Keratinocyte (primary cell): ENCODE results near the gene AIFM3. TPM values are rescaled to one million over a fixed set of nuclear protein-coding genes. Genes with fewer than 3 reads are reported as not detected.
"Not testable (repeated sequence)": the region's sequence is repeated elsewhere in the genome, so short reads cannot be mapped to it uniquely, and the experiment has no call there.

Experiments used
- DNase-seq: peaks from one replicate; pipeline ENCODE4 v3.0.0-alpha.2; 2011; ENCODE audit warnings: low read depth, missing footprints, low spot score
- FAIRE-seq: peaks from 2 replicates; lab custom pipeline; 2011; peaks lifted over from hg19 to GRCh38; lab: Jason Lieb, UNC
- H2AFZ ChIP-seq: 2 replicates; pipeline ENCODE4 v1.6.0; 2012; ENCODE audit warnings: low read length, control low read depth, inconsistent platforms; ENCODE audit not compliant: control insufficient read depth
- H3K27ac ChIP-seq: 2 replicates; pipeline ENCODE4 v1.5.1; 2011; ENCODE audit warnings: low read length; ENCODE audit not compliant: control insufficient read depth, insufficient read depth
- H3K27me3 ChIP-seq: 3 replicates; pipeline ENCODE4 v1.6.0; 2011; ENCODE audit warnings: low read length; ENCODE audit not compliant: control insufficient read depth, insufficient read depth; ENCODE audit errors: extremely low read depth
- H3K36me3 ChIP-seq, 2 experiments: 2 replicates in 1 of 2; 3 replicates in 1 of 2; pipeline ENCODE4 v1.5.1; 2011; ENCODE audit warnings: low read length in 2 of 2, mild to moderate bottlenecking in 1 of 2; ENCODE audit not compliant: control insufficient read depth in 2 of 2, insufficient read depth in 2 of 2; ENCODE audit errors: extremely low read depth in 1 of 2
- H3K4me1 ChIP-seq: 3 replicates; pipeline ENCODE4 v1.5.1; 2011; ENCODE audit warnings: low read length; ENCODE audit not compliant: control insufficient read depth, insufficient read depth; ENCODE audit errors: extremely low read depth
- H3K4me2 ChIP-seq: 3 replicates; pipeline ENCODE4 v1.6.0; 2011; ENCODE audit warnings: low read depth, low read length; ENCODE audit not compliant: control insufficient read depth, insufficient read depth; ENCODE audit errors: extremely low read depth
- H3K4me3 ChIP-seq, 3 experiments: fragments of 200-600 bp in 1 of 3; sonication (generic) in 1 of 3; 2 replicates in 2 of 3; 3 replicates in 1 of 3; pipeline ENCODE4 v1.5.1; 2011 to 2016; ENCODE audit warnings: low read length in 3 of 3, mild to moderate bottlenecking in 3 of 3, control low read depth in 2 of 3, inconsistent platforms in 1 of 3, low read depth in 1 of 3, mixed read lengths in 1 of 3, mixed run types in 1 of 3, moderate library complexity in 1 of 3; ENCODE audit not compliant: control insufficient read depth in 2 of 3, insufficient read depth in 2 of 3; ENCODE audit errors: extremely low read depth in 1 of 3
- H3K79me2 ChIP-seq: 2 replicates; pipeline ENCODE4 v1.6.0; 2012; ENCODE audit warnings: low read length; ENCODE audit not compliant: control insufficient read depth, insufficient read depth
- H3K9ac ChIP-seq: 3 replicates; pipeline ENCODE4 v1.6.0; 2011; ENCODE audit warnings: low read length; ENCODE audit not compliant: control insufficient read depth, insufficient read depth; ENCODE audit errors: extremely low read depth
- H3K9me1 ChIP-seq: 3 replicates; pipeline ENCODE4 v1.6.0; 2011; ENCODE audit warnings: low read length; ENCODE audit not compliant: control insufficient read depth, insufficient read depth; ENCODE audit errors: extremely low read depth
- H3K9me3 ChIP-seq: 2 replicates; pipeline ENCODE4 v1.5.1; 2012; ENCODE audit warnings: low read depth, low read length; ENCODE audit not compliant: control insufficient read depth
- H4K20me1 ChIP-seq: 3 replicates; pipeline ENCODE4 v1.6.0; 2011; ENCODE audit warnings: low read length; ENCODE audit not compliant: control insufficient read depth, insufficient read depth; ENCODE audit errors: extremely low read depth
- CTCF ChIP-seq, 3 experiments: IDR thresholded peaks in 1 of 3; conservative IDR thresholded peaks in 1 of 3; optimal IDR thresholded peaks in 1 of 3; 2 replicates in 2 of 3; 3 replicates in 1 of 3; pipeline versions ENCODE3 to v1.5.1; 2011; ENCODE audit warnings: low read length in 3 of 3, mild to moderate bottlenecking in 3 of 3, moderate library complexity in 2 of 3, control low read depth in 1 of 3, inconsistent platforms in 1 of 3; ENCODE audit not compliant: insufficient read depth in 2 of 3; ENCODE audit errors: extremely low read depth in 1 of 3
- EZH2 ChIP-seq: IDR thresholded peaks from one replicate; pipeline ENCODE4 v1.6.1; 2012; ENCODE audit warnings: inconsistent platforms, mild to moderate bottlenecking, low read length, moderate library complexity
- dilution Hi-C: fragments of 300-500 bp; cut with MboI; formaldehyde crosslinking; loops from one replicate; pipeline ENCODE4 v1.7.0; 2020; ENCODE audit warnings: low sequenced_read_pairs; ENCODE audit not compliant: extremely low pct_ligation_motif_present
- polyA plus RNA-seq, 5 experiments: library from polyadenylated mRNA; depleted of rRNA in 3 of 5; stranded (reverse) in 3 of 5; stranded (forward) in 1 of 5; unstranded in 1 of 5; fragments of >200 nt; gene quantifications; 1 replicate in 1 of 5; 2 replicates in 3 of 5; 3 replicates in 1 of 5; pipeline versions ENCODE4 v1.2.1 to v1.2.3, GENCODE V29; 2011 to 2012; ENCODE audit warnings: missing spikeins in 2 of 5, low read depth in 1 of 5, low replicate concordance in 1 of 5

The AIFM3 gene
- polyA plus RNA-seq, 1 donor (not counting 4 experiments of a cell fraction or from before 2014, with no cell fraction given): 0.59 TPM

DNA sequence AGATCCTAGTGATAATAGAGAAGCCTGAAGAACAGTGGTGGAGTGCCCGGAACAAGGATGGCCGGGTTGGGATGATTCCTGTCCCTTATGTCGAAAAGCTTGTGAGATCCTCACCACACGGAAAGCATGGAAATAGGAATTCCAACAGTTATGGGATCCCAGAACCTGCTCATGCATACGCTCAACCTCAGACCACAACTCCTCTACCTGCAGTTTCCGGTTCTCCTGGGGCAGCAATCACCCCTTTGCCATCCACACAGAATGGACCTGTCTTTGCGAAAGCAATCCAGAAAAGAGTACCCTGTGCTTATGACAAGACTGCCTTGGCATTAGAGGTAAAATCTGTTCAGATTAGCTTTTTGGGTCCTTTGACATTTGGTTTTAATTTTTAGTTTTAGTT is 33.1 kb upstream of the AIFM3 start:
- H3K79me2 ChIP-seq: peaks cover 96% of the 10 kb centered on the region
- no peak for TF ChIP-seq EZH2
- no peak for TF ChIP-seq CTCF (optimal IDR thresholded peaks at IDR 0.05 in 1 of 3, IDR thresholded peaks at IDR 0.05 in 1 of 3, conservative IDR thresholded peaks at IDR 0.05 in 1 of 3; ENCODE audit: extremely low read depth in 1 of 3, insufficient read depth in 2 of 3, low read length in 3 of 3)
- dilution Hi-C loops: no loop called here
- DNase-seq: no peak
- H4K20me1 ChIP-seq: peaks cover 38% of the 10 kb centered on the region
- no peaks in the 10 kb centered on the region for H3K27me3 ChIP-seq
- no peak overlapping the region for H2AFZ ChIP-seq
- H3K4me2 ChIP-seq: no peak overlapping the region
- no peak overlapping the region for H3K27ac ChIP-seq
- H3K9me1 ChIP-seq: peaks cover 7% of the 10 kb centered on the region
- no peak for FAIRE-seq
- H3K4me1 ChIP-seq: peaks cover 17% of the 10 kb centered on the region
- no peak overlapping the region for H3K4me3 ChIP-seq
- H3K36me3 ChIP-seq: peaks cover 9 to 22% of the 10 kb centered on the region in 2 experiments
- H3K9ac ChIP-seq: no peak overlapping the region
- H3K9me3 ChIP-seq: no peaks in the 10 kb centered on the region

DNA sequence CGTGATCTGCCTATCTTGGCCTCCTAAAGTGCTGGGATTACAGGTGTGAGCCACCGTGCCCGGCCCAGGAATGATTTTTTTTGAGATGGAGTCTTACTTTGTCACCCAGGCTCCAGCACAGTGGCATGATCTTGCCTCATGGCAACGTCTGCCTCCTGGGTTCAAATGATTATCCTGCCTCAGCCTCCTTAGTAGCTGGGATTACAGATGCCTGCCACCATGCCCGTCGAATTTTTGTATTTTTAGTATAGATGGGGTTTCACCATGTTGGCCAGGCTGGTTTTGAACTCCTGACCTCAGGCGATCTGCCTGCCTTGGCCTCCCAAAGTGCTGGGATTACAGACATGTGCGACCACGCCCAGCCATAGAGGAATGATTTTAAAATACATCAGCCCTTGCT is 32.0 kb upstream of the AIFM3 start:
- H3K4me2 ChIP-seq, H3K27ac ChIP-seq, H3K27me3 ChIP-seq, DNase-seq, H3K9me3 ChIP-seq, H3K9me1 ChIP-seq, H3K9ac ChIP-seq, dilution Hi-C loops, H2AFZ ChIP-seq, H3K4me3 ChIP-seq, FAIRE-seq: not testable (repeated sequence)
- Histone ChIP-seq H3K4me1 (peaks cover 17% of the 10 kb centered on the region), H3K36me3 (peaks cover 9 to 23% of the 10 kb centered on the region in 2 experiments), H4K20me1 (peaks cover 41% of the 10 kb centered on the region), H3K79me2 (peaks cover 94% of the 10 kb centered on the region)

DNA sequence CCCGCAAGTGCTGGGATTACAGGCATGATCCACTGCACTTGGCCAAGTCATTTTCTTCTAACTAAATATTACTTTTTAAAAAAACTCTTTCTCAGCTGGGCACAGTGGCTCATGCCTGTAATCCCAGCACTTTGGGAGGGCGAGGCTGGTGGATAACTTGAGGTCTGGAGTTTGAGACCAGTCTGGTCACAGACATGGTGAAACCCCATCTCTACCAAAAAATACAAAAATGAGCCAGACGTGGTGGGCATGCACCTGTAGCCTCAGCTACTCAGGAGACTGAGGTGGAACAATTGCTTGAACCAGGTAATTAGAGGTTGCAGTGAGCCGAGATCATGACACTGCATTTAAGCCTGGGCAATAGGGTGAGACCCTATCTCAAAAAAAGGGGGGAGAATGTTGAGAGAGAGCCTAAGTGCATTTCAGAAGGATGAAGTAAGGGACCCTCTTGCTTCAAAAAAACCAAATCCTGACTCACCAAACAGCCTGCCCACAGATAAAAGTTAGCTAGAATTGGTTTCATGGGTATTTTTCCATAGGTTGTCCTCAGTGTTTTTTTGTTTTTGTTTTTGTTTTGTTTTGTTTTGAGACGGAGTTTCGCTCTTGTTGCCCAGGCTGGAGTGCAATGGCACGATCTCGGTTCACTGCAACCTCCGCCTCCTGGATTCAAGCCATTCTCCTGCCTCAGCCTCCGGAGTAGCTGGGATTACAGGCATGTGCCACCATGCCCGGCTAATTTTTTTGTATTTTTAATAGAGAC is 31.1 kb upstream of the AIFM3 start:
- Histone ChIP-seq H3K4me1 (peaks cover 17% of the 10 kb centered on the region), H3K79me2 (peaks cover 94% of the 10 kb centered on the region), H4K20me1 (peaks cover 47% of the 10 kb centered on the region), H3K36me3 (peaks cover 9 to 28% of the 10 kb centered on the region in 2 experiments)
- DNase-seq, H3K27me3 ChIP-seq, H2AFZ ChIP-seq, H3K4me2 ChIP-seq, H3K9me1 ChIP-seq, H3K9ac ChIP-seq, FAIRE-seq, H3K4me3 ChIP-seq, dilution Hi-C loops, H3K27ac ChIP-seq, H3K9me3 ChIP-seq: not testable (repeated sequence)
